ENCODE measurements around the gene RGS10. TPM values are rescaled to one million over a fixed set of nuclear protein-coding genes. Genes with fewer than 3 reads are reported as not detected.

Gene RGS10
- total and polyA plus RNA-seq, 2 of the 8 experiments (the other 6 are each of a cell fraction or from before 2014, with no cell fraction given), result 5.5 to 13.1 TPM

- TF ChIP-seq CHD7 (IDR thresholded peaks at IDR 0.05; ENCODE audit: insufficient replicate concordance, low read length), result no peak
- no peak for TF ChIP-seq USF2 (IDR thresholded peaks at IDR 0.05; ENCODE audit: low read length)
- TF ChIP-seq ASH2L (IDR thresholded peaks at IDR 0.05; ENCODE audit: low read length), result no peak
These were observed 6.9 kb upstream of the RGS10 start (continued) for GRCh38 chr10:119549247-119549999.

All from H1 (cell line).